Stimulated activated CD4-positive, alpha-beta T cell treated with anti-CD3 and anti-CD28 coated beads, Interleukin-12 subunit alpha, Interleukin-12 subunit beta, amount 100 ng/mL, for 48 hours (primary cell): Measurements from ENCODE around the gene INTU.
"Not testable (repeated sequence)": the region's sequence is repeated elsewhere in the genome, so short reads cannot be mapped to it uniquely, and the experiment has no call there.

Experiments used
- DNase-seq, 3 donors: peaks; one replicate each; pipeline ENCODE4 v3.0.0-alpha.2; 2020; ENCODE audit warnings: low read depth in 2 of 3, low spot score in 1 of 3

INTU gene

GRCh38 chr4:127642169-127642568 is 9.4 kb downstream of the INTU start:
- DNase-seq, result no peak

GRCh38 chr4:127643791-127644190 is 11.0 kb downstream of the INTU start:
- no peak for DNase-seq

DNA sequence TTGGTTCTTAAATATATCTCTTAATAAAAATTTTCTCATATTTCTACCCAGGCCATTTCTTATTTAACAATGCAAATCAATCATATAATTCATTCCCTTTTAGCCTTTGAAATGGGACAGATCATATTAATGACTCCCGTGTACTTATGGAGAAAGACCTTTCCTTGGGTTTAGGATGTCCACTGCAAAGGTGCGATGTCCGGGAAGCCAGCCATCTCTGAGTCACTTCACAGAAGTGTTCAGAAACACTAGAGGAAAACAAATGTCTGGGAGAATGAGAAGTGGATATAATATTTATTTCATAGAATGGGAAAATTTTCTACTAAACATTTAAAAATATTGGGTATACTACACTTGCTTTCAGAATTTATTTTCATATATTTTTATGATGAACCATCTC is 15.3 kb downstream of the INTU start:
- DNase-seq, result no peak

- not testable (repeated sequence) for DNase-seq
Measured at GRCh38 chr4:127655590-127655989, 22.8 kb downstream of the INTU start.

DNA sequence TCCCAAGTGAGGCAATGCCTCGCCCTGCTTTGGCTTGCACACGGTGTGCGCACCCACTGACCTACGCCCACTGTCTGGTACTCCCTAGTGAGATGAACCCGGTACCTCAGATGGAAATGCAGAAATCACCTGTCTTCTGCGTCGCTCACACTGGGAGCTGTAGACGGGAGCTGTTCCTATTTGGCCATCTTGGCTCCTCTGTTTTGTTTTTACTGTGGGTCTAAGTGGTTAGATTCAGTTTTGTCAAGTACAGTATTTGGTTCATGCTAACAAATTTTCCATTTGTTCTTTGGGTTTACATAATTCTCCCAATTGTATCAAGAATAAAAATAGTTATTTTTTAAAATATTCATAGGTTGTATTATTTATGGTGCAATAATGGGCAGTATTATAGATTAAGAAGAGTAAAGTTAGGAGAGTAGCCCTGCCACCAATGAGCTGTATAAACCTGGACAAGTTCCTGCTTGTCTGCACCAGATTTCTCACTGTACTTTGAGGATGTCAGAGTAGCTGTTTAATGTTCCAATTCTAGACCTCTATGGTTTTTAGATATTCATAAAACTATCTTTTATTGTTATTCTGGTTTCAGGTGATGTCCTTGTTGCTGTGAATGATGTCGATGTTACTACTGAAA is 23.4 kb downstream of the INTU start:
- no peak for DNase-seq

DNA sequence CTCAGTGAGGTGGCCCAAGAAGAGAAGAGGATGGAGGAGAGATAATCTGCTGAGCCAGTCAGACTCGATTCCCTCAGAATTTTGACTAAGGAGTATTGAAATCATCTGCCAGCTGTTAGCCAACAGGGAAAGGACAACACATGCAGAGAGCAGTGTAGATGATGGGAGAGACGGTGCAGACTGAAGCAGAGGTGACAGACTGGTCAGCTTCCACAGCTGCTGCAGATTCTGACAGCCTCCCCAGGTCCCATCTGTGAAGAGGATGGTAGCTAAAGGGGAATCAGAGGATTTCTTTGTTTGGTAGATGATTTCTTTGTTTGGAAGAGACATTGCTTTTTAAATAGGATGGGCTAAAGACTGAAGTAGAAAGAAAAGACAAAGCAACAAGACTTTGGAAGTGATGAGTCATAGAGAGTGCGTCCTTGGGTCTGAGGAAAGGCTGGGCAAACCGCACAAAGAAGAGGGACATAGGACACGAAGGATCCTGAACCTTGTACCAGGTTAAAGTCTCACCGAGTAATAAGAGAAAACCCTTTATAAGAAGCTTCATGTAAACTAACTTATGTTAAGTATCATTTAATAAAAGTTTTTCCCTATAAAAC is 27.6 kb downstream of the INTU start:
- no peak for DNase-seq

DNA sequence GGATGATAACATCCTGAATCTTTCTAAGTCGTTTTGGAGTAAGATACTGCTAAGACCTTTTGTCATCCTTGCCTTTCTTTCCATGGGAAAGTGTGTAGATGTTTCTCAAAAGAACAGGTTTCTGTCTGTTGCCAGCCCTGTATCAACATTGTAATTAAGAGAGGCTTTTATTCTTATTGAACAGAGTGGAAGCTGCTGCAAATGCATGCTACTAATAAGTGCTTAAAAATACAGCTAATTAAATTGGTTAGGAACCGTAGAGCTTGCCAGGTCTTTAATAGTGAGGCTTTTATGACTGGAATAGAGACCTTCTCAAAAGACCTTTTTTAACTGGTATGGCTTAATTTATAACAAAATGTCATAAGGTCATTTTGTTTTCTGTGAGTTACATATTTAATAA is 34.4 kb downstream of the INTU start:
- no peak for DNase-seq

DNA sequence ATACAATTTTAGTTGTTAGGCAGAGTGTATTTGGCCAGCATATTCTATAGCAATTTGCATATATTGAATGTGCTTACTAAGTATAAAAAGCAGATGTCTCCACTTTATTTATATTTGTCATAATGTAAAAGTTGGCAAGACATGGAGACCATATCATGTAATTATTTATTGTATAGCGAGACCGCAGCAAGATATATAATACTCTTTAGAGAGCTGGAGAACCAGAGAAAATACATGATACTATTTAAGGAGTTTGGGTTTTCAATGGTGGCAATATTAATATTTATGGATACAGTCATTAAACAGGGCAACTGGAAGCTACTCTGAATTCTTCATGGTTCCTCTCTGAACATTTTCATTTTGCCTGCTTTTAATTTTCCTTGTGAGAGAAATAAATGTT is 35.0 kb downstream of the INTU start:
- DNase-seq, result no peak

GRCh38 chr4:127668770-127669169 is 36.0 kb downstream of the INTU start:
- DNase-seq, result no peak

- DNase-seq, result no peak
Measured at GRCh38 chr4:127669691-127670090, 36.9 kb downstream of the INTU start.

GRCh38 chr4:127672111-127672510 is 39.4 kb downstream of the INTU start:
- no peak for DNase-seq

DNA sequence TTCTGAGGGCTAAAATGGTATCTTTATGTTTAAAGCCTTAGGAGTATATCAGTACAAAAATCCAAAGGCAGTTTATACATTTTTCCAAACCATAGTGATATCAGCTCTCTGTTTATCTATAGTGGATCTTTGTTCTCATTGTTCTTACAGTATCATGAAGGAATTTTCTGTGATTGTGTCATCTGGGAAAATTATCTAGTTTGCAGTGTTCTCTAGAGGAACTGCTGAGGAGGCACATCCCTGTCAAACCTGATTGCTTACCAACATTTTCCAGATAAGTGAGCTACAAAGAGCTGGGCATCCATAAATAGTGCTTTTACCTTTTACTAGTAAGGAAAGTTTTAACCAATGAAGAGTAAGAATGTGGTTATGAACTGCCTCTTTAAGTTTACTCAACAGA is 52.5 kb downstream of the INTU start:
- DNase-seq, result no peak

DNA sequence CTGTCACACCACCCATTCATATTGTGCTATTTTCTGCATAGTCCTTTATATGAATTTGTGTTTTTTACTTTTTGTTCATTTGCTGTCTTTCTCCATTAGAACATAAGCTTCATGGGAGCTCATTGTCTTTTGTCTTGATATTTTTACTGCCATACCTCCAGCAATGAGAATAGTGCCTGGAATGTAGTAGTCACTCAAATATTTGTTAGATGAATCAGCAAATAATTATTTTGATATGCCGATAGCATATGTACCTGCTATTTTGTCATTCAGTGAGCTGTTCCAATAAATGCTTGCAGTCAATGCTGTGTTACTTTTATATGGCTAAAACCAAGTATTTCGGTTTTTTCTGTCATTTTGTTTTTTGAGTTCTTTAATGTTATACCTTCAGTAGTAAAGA is 53.9 kb downstream of the INTU start:
- DNase-seq, result no peak

GRCh38 chr4:127687580-127687979 is 54.8 kb downstream of the INTU start:
- DNase-seq, result no peak

- DNase-seq, result no peak
Measured at GRCh38 chr4:127698789-127699200, 66.0 kb downstream of the INTU start.

- DNase-seq, result no peak
Measured at GRCh38 chr4:127708985-127709384, 76.2 kb downstream of the INTU start.

- DNase-seq, result no peak
Measured at GRCh38 chr4:127709456-127709855, 76.7 kb downstream of the INTU start.

DNA sequence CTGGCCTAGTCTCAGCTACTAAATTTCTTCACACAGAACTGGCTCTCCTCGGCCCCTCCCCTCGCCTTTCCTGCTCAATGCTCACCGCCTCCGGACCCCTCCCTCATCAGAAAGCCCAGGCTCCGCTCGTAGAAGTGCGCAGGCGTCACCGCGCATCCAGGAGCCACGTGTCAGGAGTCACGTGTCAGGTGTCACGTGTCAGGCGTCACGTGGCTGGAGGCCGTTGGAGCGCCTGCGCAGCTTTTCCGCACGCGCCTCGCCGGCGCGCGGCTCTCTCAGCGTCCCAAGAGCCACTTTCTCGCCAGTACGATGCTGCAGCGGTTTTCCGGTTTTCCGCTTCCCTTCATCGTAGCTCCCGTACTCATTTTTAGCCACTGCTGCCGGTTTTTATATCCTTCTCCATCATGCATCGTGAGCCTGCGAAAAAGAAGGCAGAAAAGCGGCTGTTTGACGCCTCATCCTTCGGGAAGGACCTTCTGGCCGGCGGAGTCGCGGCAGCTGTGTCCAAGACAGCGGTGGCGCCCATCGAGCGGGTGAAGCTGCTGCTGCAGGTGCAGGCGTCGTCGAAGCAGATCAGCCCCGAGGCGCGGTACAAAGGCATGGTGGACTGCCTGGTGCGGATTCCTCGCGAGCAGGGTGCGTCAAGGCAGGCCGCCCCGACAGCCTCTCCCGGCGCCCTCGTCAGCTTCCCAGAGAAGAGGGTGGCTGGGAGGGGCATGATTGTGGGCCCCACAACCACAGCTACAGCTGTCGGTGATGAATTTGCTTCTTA is 97.6 kb downstream of the INTU start, which contains the start of gene SLC25A31:
SLC25A31 (plus strand) TSS at position 259 of the 772 bp plus-strand sequence; CDS start at position 405, 146 bp downstream.
- no peak for DNase-seq

GRCh38 chr4:127731406-127731805 is 98.6 kb downstream of the INTU start:
- no peak for DNase-seq

GRCh38 chr4:127732623-127733328 is 100.0 kb downstream of the INTU start:
- DNase-seq, result no peak

DNA sequence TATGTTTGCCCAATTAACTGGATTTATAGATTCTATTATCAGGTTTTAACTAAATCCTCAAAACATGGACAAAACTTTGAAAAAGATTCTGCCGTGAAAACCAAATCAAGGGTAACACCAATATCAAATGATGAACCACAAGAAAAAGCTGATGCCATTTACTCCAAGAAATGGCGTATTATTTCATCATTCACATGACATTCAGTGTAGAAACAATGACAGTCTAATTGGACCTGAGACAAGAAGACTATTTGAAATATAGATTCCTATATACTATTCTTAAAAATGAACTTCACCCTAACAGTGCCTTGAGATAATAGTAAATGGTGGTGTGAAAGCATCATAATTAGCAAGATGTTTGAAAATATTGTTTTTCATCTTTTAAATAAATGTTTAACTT is 102.2 kb downstream of the INTU start:
- no peak for DNase-seq

- DNase-seq, result no peak
Measured at GRCh38 chr4:127737295-127737694, 104.5 kb downstream of the INTU start.
